Stimulated activated naive CD4-positive, alpha-beta T cell (primary cell): Measurements from ENCODE around the gene F2RL1.
"Not testable (repeated sequence)": the region's sequence is repeated elsewhere in the genome, so short reads cannot be mapped to it uniquely, and the experiment has no call there.

Source experiments
- DNase-seq, 6 experiments: peaks; one replicate each; lab custom pipeline; 2025; lab: John Stamatoyannopoulos, UW

The F2RL1 gene

DNA sequence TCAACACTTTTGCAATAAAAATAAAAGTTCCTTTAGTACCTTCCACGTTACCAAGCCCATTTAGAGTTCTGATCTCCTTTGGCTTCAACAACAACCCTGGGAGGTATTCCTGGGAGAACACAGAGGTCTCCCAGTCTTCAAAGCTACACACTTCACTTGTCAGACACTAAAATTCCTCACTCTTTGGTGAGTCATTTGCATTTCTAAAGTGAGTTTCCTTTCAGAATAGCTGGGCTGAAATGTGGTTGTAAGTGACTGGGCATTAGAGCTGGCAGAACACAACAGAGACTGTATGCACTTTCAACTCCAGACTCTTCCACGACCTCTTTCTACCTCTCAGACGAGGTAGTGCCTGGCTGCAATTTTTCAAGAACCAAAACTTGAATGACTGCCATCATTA, 11.5 kb upstream of the F2RL1 start:
- DNase-seq, result no peak

DNA sequence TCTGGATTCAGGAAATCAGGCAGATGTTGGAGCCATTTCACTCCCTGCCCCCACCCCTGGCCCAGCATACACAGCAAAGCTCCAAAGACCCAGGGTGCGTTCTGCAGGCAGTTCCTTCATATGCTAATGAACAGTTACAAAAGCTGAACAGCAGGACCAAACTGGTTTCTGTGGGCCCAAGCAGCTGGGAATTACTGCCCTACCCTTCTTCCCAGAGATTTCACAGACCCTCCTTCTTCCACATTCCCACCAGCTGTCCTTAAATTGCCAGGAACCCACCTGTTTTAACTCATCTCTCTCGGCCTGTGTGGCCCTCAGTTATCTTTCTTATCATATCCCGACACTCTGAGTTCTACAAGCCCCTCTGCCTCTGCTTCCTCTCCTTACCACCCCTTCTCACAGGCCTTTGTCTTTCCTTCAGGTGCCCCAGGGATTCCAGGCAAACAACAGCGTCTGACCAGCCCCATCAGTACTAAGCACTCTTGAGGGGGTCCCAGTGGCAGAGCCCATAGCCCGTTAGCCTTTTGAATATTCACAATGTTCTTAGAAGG, 10.6 kb upstream of the F2RL1 start:
- no peak for DNase-seq

DNA sequence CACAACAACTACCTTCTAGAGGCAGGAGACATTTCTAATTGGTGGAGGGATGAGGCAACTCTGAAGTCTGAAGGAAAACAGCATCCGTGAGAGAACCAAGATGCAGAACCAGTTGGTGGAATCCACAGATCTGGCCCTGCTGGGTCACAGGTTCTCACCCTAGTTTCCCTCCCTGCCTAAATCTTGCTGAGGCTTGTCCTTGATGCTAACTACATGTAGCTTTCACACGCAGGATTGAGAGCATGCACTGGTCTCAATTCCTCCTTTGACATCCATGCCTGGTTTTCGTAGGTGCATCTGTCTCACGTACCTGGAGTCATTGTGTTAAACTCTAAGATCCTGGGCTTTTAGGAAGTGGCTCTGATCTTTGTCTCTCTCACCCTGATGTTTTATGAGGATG, 9.7 kb upstream of the F2RL1 start:
- DNase-seq, result no peak

DNA sequence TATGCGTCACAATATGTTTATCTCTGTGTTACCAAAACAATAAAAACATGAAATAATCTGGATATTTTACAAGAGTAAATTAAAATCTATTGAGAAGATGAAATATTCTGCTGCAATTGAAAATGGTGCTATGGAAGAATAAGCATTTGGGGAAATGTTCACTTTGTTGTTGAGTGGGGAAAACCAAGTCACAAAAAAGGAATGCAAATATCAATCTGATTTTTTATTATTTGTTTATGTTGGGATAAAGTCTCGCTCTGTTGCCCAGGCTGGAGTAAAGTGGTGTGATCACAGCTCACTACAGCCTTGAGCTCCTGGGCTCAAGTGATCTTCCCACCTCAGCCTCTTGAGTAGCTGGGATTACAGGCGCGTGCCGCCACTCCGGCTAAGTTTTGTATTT, 8.6 kb upstream of the F2RL1 start:
- DNase-seq, result no peak

DNA sequence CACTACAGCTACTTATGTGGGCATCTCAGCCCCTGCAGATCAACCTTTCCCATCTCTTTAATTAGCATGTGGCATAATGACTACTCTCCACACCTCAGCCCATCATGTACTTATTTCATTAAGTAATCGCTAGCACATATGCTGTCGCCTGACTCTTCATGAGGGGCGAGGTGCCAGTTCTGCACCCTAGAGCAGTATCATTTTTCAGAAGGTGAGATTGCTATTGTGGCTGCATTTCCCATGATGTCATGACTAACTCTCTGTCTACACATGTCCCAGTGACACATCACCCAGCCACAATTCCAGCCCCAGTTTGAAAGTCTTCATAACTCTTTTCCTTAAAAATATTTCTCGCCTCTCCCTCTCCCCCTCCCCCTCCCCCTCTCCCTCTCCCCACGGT, 7.6 kb upstream of the F2RL1 start:
- no peak for DNase-seq

DNA sequence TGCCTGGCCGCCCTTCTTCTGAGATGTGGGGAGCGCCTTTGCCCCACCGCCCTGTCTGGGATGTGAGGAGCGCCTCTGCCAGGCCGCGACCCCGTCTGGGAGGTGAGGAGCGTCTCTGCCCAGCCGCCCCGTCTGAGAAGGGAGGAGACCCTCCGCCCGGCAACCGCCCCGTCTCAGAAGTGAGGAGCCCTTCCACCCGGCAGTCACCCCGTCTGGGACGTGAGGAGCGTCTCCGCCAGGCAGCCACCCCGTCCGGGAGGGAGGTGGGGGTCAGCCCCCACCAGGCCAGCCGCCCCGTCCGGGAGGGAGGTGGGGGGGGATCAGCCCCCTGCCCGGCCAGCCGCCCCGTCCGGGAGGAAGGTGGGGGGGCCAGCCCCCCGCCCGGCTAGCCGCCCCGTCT, 6.6 kb upstream of the F2RL1 start:
- DNase-seq, result not testable (repeated sequence)

DNA sequence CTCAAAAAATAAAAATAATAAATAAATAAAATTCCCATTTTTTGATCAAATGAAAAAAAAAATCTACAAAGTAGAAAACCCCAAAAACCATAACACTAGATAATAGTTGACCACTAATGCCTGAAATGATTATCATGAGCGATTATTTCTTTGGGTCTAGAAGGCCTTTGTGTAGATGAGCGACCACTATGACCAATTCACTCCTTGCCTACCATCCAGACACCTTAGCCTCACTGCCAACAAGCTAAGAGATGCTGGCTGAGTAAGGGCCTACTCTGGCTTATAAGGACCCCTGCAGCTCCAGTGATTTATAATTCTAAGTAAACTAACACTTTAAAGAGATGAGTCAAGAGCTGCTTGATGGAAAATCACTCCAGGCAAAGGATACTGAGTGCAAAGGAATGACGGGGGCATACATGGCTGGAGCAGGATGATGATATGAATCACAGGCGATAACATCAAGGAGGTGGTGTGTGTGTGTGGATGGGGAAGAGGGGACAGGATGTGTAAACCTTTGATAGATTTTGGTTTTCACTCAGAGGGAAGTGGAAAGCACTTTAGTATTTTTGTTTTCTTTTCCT, 4.8 kb upstream of the F2RL1 start:
- no peak for DNase-seq

DNA sequence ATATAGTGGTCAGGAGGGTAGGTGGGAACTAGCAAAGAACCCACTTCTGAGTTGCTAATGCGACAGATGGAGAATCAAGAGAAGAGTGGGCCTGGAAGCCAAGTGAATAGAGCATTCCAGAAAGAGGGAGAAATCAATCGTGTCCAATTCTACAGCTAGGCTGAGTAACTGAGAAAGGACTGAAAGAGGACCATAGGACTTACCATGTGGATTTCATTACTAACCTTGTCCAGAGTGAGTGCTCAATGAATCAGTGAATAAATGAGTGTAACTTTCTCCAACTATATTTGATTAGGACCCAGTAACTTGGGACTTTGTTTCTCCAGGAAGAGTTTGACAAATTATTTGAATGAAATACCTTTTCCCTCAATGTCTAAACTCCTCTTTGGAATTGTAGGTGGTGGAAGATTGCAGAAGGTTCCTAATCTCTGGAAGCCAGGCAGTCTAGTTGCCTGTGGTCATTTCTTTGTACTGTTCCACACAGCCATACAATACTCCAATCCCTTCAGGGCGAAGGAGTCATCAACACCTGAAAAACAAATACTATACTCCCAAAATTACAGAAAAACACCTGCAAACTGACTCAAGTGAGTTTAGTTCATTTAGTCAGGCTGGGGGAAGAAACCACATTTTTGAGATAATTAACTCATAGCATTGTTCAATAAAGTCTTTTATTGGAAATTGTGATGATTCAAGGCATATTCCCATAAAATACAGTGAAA, 2.6 kb upstream of the F2RL1 start:
- DNase-seq, result no peak

DNA sequence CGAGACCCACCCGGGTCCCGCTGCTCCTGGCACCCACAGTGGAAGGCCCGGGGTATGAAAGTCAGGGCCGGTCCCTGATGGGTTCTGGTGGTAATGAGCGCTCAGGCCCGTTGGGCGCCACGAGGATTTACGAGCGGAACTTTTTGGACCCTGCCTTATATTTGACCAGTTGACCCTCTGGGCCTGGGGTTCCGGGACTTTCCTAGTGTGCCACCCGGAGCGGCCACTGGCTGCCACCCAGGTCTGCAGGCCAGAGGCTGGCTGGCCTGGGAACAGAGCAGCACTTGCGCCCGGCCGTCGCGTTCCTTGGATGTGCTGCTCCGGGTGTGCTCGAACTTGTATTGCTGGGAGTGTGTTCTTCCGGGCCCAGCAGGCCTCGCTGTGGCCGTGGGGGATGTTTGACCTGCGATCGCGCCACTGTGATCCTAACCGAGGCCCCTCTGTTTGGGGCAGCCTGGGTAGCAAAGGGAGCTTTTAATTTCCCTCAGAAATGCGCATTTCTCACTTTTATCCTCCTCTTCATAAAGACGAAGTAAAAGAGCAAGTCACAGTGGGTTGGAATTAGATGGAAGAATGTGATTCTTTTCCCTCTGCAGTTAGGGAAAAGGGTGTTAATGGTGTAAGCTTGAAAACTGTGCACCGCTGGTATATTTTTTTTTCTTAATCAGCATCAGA, 1.2 kb downstream of the F2RL1 start:
- DNase-seq, result peak in 1 of 6 experiments; percentile 14

DNA sequence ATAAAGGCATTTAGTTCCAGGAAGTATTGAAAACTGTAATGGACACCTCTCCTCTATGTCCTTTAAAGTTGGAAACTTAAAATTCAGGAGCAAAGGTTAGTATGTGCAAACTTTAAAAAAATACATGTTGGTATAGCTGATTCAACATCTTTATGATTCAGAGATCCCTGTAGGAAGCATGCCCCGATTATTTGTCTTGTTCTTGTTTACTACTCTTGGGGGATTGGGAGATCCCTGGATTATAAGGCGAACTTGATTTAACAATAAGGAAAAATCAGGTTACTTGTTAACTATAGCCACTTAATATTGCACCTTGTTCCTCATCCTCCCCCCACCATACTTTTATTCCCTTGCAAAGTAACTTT, 1.7 kb downstream of the F2RL1 start:
- no peak for DNase-seq

DNA sequence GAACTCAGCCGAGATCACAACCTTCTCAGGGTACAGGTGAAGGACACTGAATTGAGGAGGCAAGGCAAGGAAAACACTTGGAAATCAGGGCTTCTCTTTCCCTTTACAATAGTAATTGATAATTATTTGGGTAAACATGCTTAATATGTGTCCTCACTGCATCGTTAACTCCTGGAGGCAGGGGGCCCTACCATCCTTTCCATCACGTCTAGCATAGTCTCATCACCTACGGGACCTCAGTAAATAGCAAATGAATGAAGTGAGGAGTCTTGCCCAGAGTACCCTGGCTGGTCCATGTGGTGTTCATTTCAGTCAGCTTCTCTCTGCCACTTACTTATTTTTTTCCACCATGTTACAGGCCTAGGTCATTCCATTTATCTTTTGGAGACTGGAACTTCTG, 2.3 kb downstream of the F2RL1 start:
- DNase-seq, result no peak

DNA sequence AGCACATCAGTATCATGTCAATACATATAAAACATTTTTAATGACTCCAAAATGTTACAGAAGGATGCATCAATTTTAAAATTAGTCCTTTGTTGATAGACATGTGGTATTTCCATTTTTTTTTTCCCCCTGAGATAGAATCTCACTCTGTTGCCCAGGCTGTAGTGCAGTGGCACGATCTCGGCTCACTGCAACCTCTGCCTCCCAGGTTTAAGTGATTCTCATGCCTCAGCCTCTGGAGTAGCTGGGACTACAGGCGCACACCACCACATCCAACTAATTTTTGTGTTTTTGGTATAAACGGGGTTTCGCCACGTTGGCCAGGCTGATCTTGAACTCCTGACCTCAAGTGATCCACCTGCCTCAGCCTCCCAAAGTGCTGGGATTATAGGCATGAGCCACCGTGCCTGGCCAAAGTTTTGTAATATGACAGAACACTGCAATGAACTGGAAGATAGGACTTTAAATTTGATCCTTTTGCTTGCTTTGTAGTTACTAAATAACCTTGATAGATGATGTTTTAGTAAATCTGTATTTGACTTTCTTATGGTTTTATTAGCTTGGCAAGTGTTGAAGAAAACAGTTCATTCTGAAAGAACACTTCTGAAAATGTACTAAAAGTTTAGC, 3.4 kb downstream of the F2RL1 start:
- DNase-seq, result not testable (repeated sequence)

DNA sequence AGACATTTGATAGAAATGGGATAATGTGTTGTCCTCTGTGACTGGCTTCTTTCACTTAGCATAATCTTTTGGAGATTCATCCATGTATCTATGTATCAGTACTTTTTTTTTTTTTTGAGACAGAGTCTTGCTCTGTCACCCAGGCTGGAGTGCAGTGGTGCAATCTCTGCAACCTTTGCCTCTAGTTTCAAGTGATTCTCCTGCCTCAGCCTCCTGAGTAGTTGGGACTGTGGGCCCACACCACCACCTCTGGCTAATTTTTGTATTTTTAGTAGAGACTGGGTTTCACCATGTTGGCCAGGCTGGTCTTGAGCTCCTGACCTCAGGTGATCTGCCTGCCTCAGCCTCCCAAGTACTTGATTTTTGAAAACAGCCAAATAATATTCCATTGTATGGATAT, 7.6 kb downstream of the F2RL1 start:
- not testable (repeated sequence) for DNase-seq

DNA sequence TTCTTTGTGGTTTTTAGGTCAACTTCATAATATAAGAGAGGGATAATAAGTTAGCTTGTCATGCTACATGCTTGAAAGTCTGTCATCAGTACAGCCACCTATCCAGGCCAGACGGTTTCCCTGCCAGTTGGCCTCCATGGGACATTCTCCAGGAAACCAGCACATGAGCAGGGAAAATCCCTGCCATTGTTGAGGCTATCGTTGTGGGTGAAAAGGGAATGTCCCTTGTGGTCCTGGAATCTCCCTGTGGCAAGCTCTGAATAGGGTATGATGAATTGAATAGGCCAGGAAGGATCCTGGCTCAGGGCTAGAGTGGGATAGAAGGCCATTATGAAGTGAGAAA, 12.3 kb downstream of the F2RL1 start:
- DNase-seq, result no peak

DNA sequence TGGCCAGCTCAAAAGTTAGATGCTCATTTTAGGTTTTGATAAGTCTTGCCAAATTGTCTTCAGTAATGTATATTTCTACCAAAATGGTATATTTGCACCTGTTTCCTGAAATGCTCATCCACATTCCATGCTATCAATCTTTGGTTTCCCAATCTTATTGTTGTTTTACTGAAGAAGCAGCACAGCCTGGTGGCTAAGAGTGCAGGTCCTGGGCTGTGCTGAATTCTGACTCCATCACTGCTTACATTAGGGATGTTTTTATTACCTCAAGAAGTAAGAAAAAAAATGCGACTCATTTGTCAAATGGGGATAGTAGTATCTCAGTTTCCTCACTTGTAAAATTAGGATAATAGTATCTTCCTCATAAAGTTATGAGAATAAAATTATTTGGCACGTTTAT, 17.4 kb downstream of the F2RL1 start:
- DNase-seq, result no peak

DNA sequence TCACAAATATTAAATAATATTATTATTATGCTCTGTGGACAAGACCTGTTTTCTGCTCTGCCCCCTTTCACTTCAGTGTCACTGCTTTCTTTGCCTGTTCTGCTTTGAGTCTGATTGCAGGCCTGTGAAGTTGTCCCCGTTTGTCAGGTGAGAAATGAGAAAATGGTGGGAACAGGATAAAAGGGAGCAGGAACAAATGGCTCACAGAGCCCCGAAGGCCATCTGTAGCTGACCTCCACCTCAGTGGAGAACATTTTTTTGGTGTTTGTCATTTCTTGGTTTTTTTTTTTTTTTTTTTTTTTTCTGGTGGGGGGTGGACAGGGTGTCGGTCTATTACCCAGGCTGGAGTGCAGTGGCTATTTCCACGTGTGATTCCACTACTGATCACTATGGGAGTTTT, 17.8 kb downstream of the F2RL1 start:
- no peak for DNase-seq

DNA sequence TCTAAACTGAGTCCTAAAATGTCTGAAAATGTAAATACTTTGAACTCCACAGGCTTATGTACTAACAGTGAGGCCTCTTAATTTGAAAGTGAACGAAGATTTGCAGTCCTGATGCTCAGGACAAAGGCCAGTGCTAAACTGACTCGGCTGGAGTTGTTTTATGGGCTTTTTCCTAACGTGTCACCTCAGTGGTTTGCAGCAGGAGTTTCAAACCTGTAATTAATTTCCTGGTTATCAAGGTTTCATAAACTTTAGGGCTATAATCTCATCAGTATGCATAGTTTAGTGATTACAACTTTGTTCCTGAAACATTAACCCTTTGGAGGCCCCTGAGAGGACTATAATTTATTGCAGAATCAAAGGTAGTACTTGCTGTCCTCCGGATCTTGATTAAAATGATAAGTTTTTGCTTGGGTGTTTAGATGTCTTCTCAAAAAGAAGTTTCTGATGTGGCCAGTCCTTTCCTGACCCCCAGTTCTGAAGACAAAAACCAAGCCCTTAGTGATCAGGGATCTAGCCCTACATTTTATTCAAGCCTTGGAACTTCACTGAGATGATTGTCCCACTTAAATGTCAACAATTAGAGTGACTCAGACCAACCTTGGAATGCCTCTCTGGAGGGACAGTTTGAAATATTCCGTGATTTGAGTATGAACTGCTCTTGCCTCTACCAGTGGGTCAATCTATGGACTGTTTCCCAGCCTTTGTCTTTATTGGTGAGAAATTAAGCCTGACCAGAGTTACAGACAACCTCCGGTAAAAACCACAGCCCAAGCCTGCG, 19.8 kb downstream of the F2RL1 start:
- DNase-seq, result no peak

DNA sequence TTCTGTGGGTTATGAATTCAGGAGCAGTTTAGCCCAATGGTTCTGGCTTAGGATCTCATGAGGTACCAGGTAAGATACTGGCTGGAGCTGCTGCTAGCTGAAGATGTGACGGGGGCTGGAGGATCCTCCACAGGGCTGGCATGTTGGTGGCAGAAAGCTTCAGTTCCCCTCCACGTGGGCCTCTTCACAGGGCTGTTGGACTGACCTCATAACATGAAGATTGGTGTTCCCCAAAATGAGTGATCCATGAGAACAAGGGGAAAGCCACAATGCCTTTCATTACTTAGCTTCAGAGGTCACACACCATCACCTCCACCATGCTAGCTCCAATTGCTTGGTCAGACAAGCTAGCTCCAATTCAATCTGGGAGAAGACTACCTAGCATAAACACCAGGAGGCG, 22.5 kb downstream of the F2RL1 start:
- DNase-seq, result no peak

DNA sequence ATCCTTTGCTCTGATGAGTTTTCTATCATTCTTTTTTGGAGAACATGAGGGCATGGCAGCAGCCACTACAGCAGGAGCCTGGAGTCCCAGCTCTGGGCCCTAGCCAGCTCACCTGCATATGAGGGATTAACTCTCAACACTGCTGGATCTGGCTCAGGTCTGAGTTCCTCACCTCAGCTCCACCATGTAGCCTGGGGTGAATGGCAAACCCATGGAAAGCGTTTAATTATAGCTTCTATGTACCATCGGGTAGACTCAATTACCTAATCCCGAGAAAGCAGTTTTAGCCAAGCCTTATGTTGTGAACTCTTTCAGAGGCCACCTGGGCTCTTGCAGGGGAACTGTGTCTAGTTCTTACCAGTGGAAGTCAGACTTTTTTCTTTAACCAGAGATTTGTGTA, 27.1 kb downstream of the F2RL1 start:
- no peak for DNase-seq

DNA sequence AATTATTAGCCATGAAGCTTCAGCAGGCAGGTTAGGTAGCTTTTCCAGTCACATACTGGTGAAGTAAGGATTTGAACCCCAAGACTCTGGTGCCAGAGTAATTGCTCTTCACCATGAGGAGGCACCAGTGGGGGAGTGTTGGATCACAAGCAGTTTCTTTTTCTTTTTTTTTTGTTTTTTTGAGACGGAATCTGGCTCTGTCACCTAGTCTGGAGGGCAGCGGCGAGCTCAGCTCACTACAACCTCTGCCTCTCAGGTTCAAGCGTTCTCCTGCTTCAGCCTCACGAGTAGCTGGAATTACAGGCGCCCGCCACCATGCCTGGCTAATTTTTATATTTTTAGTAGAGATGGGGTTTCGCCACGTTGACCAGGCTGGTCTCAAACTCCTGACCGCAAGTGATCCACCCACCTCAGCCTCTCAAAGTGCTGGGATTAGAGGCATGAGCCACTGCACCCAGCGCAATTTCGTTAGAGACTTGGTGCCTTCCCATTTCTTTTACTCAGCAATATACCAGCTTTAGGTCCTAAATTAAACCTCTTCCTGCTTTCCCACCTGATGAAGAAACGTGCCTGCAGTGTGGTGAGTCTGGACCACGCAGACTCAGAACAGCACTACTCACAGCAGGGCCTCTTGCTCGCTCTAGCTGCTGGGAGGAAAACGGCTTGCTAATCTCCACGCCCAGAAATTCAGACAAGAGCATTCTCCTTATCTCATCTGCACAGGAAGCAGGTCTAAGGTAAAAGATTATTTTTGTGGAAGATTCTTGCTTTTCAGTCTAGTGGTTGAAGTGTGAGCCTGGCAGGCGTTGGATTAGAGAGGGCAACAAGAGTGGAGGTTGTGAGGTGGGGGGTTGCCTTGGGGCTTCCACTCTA, 30.8 kb downstream of the F2RL1 start, which contains the start of gene S100Z:
Gene S100Z, plus strand, starts transcription at position 596 of the 873 bp plus-strand sequence. CDS start 25,346 bp downstream, outside the sequence.
- peak in 3 of 6 experiments; percentile 14 to 34 (median 28) for DNase-seq

DNA sequence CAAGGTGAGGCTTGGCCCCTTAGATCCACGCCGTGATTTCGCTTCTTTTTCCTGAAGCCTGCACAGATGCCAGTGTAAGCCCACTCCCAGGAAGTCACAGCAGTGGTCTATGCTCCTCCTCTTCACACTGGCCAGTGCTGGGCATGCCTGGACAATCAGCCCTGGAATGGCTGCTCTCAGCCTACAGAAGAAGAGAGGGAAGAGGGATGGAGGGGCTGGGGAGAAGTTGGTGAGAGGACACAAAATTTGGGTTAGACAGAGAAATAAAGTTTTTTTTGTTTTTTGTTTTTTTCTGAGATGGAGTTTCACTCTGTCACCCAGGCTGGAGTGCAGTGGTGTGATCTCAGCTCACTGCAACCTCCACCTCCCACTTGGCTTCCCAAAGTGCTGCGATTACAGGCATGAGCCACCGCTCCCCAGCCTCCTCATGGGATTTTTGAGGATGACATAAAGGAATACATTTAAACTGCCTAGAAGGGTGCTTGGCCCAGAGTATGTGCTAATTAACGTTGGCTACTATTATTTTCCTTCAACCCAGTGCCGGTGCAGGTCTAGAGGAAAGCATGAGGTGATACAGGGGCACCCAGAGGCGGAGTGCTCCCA, 31.8 kb downstream of the F2RL1 start:
- no peak for DNase-seq
